Testis (tissue), 2 donors: ENCODE data around the gene ATP7B.

Experiments used
- POLR2A ChIP-seq: fragments of 450-650 bp; IDR thresholded peaks from one replicate; pipeline ENCODE4 v1.6.1; 2017; ENCODE audit warnings: antibody characterized with exemption, mild to moderate bottlenecking, moderate library complexity
- TF ChIP-seq, protein P1 (sequence below), 3 experiments: fragments of 450-650 bp in 2 of 3; fragments of 200-600 bp in 1 of 3; sonication (generic) in 1 of 3; IDR thresholded peaks; one replicate each; pipeline ENCODE4 v1.5.1; 2016 to 2019; ENCODE audit warnings: antibody characterized with exemption in 3 of 3, mild to moderate bottlenecking in 2 of 3, moderate library complexity in 1 of 3

DNA sequence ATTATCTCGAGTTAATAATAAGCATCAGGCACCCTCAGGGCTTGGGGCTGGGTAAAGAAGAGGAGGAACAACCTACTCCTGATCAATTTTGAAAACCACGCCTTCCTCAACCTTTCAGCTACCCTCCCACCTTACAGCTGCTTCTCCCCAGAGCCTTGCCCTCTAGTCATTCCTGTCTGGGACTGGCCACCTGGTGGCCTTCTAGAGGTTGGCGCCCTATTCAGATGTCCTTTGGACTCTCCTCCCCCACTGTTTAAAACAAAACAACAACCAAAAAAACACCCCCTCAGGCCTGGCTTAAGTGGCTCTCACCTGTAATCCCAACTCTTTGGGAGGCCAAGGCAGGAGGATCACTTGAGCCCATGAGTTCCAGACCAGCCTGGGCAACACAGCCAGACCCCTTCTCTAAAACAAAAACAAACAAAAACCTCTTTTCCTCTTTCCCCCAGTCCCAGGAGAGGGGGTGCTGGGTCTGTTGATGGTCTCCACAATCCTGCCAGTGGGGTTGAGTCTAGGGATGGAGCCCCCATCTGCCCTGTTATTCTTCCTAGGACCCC, 87.2 kb downstream of the ATP7B start:
- TF ChIP-seq, protein P1, sequence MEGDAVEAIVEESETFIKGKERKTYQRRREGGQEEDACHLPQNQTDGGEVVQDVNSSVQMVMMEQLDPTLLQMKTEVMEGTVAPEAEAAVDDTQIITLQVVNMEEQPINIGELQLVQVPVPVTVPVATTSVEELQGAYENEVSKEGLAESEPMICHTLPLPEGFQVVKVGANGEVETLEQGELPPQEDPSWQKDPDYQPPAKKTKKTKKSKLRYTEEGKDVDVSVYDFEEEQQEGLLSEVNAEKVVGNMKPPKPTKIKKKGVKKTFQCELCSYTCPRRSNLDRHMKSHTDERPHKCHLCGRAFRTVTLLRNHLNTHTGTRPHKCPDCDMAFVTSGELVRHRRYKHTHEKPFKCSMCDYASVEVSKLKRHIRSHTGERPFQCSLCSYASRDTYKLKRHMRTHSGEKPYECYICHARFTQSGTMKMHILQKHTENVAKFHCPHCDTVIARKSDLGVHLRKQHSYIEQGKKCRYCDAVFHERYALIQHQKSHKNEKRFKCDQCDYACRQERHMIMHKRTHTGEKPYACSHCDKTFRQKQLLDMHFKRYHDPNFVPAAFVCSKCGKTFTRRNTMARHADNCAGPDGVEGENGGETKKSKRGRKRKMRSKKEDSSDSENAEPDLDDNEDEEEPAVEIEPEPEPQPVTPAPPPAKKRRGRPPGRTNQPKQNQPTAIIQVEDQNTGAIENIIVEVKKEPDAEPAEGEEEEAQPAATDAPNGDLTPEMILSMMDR (IDR thresholded peaks at IDR 0.05) = no peak
- no peak for TF ChIP-seq POLR2A
